Mononuclear cell (primary cell): ENCODE data around the gene SPSB1. TPM values are rescaled to one million over a fixed set of nuclear protein-coding genes. Genes with fewer than 3 reads are reported as not detected.

ENCODE experiments used
- H3K27me3 ChIP-seq: 2 replicates; pipeline ENCODE4 v1.6.0; 2011; ENCODE audit warnings: low read length, control low read depth; ENCODE audit not compliant: insufficient read depth
- H3K4me1 ChIP-seq: 2 replicates; pipeline ENCODE4 v1.5.1; 2011; ENCODE audit warnings: mild to moderate bottlenecking, low read length, control low read depth; ENCODE audit not compliant: insufficient read depth
- H3K4me3 ChIP-seq: 2 replicates; pipeline ENCODE4 v1.5.1; 2011; ENCODE audit warnings: mild to moderate bottlenecking, low read length, moderate library complexity
- H3K9me3 ChIP-seq: 2 replicates; pipeline ENCODE4 v1.5.1; 2011; ENCODE audit warnings: low read depth, mild to moderate bottlenecking, control low read depth, low read length
- total RNA-seq: library from RNA; depleted of rRNA; stranded (reverse); fragments of >200 nt; gene quantifications from one replicate; pipeline ENCODE4 v1.2.3, GENCODE V29; 2012

Gene SPSB1
- total RNA-seq, 1 donor, result 0.94 TPM

DNA sequence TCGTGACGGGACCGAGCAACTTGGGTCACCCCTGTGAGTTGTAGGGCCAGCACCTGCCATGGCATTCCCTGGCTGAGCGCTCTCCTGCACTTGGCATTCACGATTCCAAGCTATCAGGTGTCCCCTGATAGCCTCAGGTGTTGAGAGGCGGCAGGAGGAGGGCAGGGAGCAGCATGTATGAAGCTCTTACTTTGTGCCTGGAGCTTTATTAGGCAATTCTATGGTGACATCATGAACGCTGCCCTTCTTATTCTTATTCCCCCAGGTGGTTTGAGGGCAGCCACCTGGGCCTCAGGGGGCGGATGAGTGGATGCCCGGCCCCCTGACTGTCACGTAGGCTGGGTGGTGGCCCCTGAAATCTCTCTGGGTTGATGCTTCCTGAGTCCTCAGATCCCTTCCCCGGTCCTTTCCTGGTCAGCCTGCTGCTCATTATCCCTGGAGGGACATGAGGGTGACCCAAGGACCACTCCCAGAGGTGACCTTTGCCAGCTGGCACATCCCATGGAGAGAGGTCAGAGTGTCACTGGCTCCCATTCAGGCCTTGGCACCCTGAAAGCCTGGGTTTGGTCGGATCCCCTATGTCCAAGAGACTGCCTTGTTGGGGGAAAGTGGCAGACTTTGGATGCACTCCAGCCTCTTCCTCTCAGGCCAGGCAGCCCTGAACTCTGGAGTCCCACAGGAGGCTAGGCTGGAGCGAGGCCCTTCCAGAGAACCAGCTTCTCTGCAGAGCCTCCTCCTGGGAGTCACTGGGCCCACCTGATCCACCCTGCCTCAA is 51.9 kb downstream of the SPSB1 start:
- Histone ChIP-seq H3K9me3 (no peaks in the 10 kb centered on the region), H3K27me3 (no peaks in the 10 kb centered on the region), H3K4me3 (no peak overlapping the region), H3K4me1 (no peaks in the 10 kb centered on the region)

DNA sequence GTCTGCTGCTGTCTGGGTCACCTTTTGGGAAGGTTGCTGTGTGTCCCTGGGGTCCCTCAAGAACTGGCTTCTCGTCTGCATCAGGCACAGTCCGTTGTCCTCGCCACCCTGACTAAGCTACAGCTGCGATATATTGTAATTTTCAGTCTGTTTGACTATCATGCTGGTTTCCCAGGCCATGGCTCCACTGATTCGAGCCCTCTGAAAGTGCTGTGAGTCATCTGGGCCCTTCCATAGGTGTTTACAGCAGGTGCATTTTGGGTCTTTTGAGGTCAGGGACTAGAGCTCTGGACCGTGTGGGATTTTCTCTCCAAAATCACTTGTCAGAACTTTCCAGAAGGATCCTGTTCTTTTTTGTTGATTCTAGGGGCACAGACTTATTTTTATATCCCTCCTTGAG is 52.8 kb downstream of the SPSB1 start:
- H3K27me3 ChIP-seq, result no peaks in the 10 kb centered on the region
- no peak overlapping the region for H3K4me3 ChIP-seq
- no peaks in the 10 kb centered on the region for H3K4me1 ChIP-seq
- no peaks in the 10 kb centered on the region for H3K9me3 ChIP-seq

DNA sequence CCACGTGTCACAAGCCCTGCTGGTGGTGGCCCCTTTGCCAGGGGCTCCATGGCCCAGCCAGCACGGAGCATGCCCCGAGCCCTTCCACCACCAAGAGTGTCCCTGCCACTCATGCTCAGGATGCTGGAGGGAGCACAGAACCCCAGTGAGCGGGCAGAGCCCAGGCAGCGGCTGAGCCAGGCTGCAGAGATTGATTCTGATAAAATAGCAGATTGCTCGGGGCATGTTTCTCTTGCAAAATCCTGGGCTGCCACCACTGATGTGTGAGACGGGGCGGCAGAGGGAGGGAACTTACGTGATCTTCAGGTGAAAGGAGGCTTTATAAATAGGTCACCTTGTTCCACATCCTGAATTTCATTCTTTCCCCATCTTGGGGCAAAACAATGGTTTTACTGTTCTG is 53.2 kb downstream of the SPSB1 start:
- Histone ChIP-seq H3K9me3 (no peaks in the 10 kb centered on the region), H3K4me3 (no peak overlapping the region), H3K4me1 (no peaks in the 10 kb centered on the region)

DNA sequence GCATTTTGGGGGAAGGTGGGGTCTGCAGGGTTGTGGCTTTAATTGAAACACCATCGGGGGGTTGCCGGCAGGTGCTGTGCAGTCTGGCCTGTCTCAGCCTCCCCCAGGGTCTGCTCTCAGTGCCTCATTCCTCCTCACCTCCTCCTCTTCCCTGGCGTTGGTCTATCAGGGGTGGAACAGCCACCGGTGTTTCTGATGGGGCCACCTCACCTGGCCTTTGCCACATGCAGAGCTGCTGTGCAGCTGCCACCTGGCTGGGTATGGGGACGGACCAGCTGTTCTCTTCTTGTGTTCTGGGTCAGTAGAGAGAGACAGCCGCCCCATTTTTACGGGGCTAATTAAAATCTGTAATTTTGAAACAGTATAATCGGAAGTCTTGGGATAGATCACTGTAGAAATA is 53.9 kb downstream of the SPSB1 start:
- Histone ChIP-seq H3K4me1 (no peaks in the 10 kb centered on the region), H3K27me3 (no peaks in the 10 kb centered on the region), H3K4me3 (no peak overlapping the region), H3K9me3 (no peaks in the 10 kb centered on the region)

More for the DNA sequence above, 53.2 kb downstream of the SPSB1 start:
- H3K27me3 ChIP-seq, result no peaks in the 10 kb centered on the region

- no peaks in the 10 kb centered on the region for H3K9me3 ChIP-seq
- no peak overlapping the region for H3K4me3 ChIP-seq
- no peaks in the 10 kb centered on the region for H3K27me3 ChIP-seq
- no peaks in the 10 kb centered on the region for H3K4me1 ChIP-seq
Measured at GRCh38 chr1:9347095-9347850, 54.6 kb downstream of the SPSB1 start.

DNA sequence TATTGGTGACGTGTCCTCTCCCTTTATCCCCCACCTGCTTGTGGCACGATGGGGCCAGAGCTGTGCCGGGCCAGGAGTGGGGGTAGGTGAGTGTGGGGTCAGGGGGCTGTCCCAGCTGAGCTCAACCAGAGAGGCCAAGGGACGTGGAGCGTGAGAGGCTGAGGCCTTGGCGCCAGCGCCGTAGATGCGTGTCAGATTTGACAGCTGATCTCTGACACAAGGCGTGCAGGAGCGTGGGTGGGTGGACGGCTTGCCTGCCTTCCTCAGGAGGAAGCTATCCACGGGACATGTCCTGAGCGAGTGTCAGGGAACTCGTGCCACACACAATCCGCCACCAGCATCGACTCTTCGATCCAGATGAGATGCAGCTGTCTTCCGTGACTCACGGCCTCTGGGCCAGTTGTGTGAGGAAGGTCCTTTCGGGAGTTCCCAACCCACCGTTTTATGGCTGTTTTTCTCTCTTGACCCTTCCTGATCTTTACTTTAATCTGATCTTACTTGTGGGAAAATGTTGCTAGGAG is 56.7 kb downstream of the SPSB1 start:
- H3K4me3 ChIP-seq, result no peak overlapping the region
- no peaks in the 10 kb centered on the region for H3K9me3 ChIP-seq
- H3K4me1 ChIP-seq, result no peaks in the 10 kb centered on the region
- no peaks in the 10 kb centered on the region for H3K27me3 ChIP-seq

DNA sequence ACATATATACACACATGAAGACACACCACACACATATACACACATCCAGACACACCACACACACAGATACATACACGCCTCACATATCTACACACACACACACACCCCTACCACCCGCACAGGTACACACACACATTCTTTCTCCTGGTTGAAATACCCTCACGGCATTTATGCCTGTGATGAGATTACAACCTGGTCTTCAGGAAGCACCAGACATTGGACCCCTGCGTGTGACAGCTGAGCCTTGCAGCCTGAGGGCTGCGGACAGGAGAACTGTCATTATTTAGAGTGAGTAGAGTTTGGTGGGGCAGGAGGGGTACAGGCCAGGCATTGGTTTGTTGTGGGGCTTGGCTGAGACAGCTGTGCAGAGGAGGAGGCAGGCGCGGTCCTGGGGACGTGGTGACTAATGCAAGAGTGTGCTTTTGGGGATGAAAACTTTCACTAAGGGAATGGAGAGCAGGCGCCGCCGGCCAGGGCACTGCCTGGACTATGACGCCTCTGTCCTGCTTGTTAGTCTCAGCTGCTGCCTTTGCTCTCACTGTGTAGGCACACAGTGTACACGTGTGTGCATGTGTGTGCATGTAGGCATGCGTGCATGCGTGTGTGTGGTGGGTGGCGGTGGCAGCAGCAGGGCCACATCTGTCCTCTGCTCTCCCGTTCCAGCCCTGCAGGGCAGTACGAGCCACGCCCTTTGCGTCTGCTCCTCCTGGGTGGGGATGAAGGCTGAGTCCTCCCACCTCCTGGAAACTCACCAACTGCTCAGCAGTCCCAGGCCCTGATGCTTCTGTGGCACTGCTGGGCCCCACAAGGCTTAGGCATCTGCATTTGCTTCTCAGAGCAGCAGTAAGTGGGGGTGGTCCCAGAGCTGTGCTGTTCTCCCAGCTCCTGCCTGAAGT is 57.6 kb downstream of the SPSB1 start:
- H3K9me3 ChIP-seq, result no peaks in the 10 kb centered on the region
- H3K4me3 ChIP-seq, result no peak overlapping the region
- no peaks in the 10 kb centered on the region for H3K4me1 ChIP-seq
- H3K27me3 ChIP-seq, result no peaks in the 10 kb centered on the region

DNA sequence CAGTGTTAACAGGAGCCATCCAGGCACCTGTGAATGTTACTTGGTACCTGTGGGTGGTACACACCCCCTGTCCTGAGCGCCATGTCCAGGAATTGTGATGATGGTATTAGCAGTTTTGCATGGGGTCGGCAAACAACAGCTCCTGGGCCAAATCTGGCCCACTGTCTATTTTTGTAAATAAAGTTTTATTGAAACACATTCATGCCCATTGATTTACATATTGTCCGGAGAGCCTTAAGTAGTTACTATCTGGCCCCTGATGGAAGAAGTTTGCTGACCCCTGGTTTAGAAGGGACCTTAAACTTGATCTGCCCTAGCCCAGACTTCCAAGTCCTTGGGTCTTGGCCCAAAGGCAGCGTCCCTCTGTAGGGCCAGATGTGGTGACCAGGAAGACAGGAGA is 58.3 kb downstream of the SPSB1 start:
- no peaks in the 10 kb centered on the region for H3K9me3 ChIP-seq
- no peaks in the 10 kb centered on the region for H3K27me3 ChIP-seq
- H3K4me3 ChIP-seq, result no peak overlapping the region
- no peaks in the 10 kb centered on the region for H3K4me1 ChIP-seq

GRCh38 chr1:9351654-9352271 is 59.1 kb downstream of the SPSB1 start:
- H3K27me3 ChIP-seq, result no peaks in the 10 kb centered on the region
- H3K9me3 ChIP-seq, result no peaks in the 10 kb centered on the region
- H3K4me1 ChIP-seq, result no peaks in the 10 kb centered on the region
- H3K4me3 ChIP-seq, result no peak overlapping the region

DNA sequence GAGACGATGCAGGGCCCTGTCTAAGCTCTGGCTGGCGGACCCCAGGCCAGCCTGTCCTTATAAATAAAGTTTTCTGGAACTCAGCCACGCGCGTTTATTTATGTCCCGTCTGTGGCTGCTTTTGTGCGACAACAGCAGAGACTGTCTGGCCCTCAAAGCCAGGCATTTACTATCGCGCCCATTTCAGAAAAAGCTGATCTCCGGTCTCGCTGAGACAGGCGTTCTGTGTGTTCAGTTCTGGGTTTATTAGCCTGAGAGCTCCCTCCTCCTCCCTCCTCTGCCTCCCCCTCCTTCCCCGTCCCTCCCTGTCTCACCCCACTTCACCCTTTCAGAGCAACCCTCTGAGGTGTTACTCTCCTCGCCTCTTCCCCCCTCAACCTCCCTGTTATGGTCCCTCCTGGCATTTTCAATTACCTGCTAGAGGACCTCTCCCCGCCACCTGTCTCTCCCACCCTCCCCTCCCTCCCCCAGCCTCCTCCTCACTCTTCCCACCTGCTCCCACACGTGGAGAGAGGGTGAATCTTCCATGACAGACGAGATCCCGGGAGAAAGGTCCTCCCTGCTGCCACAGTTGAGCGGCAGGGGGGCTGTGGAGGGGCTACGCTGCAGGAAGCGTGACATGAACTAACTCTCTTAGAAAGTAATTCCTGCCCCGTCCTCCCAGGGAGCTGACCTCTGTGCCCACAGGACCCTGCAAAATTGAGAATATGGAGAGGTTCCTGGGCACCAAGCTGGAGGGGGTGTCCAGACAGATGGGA is 59.9 kb downstream of the SPSB1 start:
- Histone ChIP-seq H3K9me3 (no peaks in the 10 kb centered on the region), H3K4me3 (no peak overlapping the region), H3K4me1 (no peaks in the 10 kb centered on the region), H3K27me3 (no peaks in the 10 kb centered on the region)

- Histone ChIP-seq H3K4me3 (no peak overlapping the region), H3K4me1 (no peaks in the 10 kb centered on the region), H3K27me3 (no peaks in the 10 kb centered on the region), H3K9me3 (no peaks in the 10 kb centered on the region)
Measured at GRCh38 chr1:9355503-9355902, 62.8 kb downstream of the SPSB1 start.

DNA sequence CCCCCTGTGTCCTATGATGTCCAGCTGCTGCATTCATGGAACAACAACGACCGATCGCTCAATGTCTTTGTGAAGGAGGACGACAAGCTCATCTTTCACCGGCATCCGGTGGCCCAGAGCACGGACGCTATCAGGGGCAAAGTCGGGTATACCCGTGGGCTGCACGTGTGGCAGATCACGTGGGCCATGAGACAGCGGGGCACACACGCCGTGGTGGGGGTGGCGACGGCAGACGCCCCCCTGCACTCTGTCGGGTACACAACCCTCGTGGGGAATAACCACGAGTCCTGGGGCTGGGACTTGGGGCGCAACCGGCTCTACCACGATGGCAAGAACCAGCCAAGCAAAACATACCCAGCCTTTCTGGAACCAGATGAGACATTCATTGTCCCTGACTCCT is 63.3 kb downstream of the SPSB1 start:
- H3K4me3 ChIP-seq, result no peak overlapping the region
- H3K27me3 ChIP-seq, result no peaks in the 10 kb centered on the region
- H3K9me3 ChIP-seq, result no peaks in the 10 kb centered on the region
- no peaks in the 10 kb centered on the region for H3K4me1 ChIP-seq

DNA sequence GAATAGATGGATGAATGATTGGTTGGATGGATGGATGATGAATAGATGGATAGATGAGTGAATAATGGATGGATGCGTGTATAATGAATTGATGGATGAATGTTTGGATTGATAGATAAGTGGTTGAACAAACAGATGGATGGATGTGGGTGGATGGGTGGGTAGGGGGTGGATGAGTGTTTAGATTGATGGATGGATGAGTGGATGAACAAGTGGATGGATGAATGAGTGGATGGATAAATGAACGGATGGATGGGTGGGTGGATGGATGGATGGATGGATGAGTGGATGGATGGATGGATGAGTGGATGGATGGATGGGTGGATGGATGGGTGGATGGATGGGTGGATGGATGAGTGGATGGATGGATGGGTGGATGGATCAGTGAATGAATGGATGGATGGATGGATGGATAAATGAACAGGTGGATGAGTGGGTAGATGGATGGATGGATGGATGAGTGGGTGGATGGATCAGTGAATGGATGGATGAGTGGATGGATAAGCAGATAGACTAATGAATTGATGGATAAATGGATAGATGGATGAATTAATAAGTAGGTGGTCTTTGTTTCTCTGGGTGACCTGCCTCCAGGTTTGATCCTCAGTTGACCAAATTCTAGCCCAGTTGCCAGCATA is 64.3 kb downstream of the SPSB1 start:
- no peaks in the 10 kb centered on the region for H3K9me3 ChIP-seq
- H3K4me3 ChIP-seq, result no peak overlapping the region
- no peaks in the 10 kb centered on the region for H3K27me3 ChIP-seq
- peaks cover 4% of the 10 kb centered on the region for H3K4me1 ChIP-seq

- H3K4me3 ChIP-seq, result no peak overlapping the region
- no peaks in the 10 kb centered on the region for H3K27me3 ChIP-seq
- H3K9me3 ChIP-seq, result no peaks in the 10 kb centered on the region
- peaks cover 14% of the 10 kb centered on the region for H3K4me1 ChIP-seq
Measured at GRCh38 chr1:9357958-9358357, 65.3 kb downstream of the SPSB1 start.
